NCI-H2171 (cell line): ENCODE results near the gene STAG1.
"Not testable (repeated sequence)": the region's sequence is repeated elsewhere in the genome, so short reads cannot be mapped to it uniquely, and the experiment has no call there.

Source experiments
- DNase-seq: peaks from one replicate; lab custom pipeline; 2025; lab: John Stamatoyannopoulos, UW

STAG1 gene

GRCh38 chr3:136396916-136397315 lies 355.3 kb downstream of the STAG1 start:
- no peak for DNase-seq

DNA sequence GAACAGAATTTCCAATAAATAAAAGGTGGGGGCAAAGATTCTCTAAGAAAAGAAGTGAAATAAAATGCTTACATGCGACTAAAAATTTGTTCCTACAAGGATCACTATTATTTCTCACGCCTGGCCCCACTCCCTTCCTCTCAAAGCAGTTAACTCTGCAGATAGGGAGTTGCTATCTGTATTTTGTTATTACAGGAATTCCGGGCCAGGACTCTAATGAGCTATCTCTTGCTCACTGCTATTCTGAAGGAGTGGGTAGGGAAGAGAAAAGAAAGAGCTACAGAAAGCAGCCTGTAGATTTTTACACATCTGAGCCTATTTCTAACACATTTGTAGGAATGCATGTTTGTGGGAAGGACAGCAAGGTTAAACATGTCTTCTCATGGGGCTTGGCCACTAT lies 361.6 kb downstream of the STAG1 start:
- no peak for DNase-seq

DNA sequence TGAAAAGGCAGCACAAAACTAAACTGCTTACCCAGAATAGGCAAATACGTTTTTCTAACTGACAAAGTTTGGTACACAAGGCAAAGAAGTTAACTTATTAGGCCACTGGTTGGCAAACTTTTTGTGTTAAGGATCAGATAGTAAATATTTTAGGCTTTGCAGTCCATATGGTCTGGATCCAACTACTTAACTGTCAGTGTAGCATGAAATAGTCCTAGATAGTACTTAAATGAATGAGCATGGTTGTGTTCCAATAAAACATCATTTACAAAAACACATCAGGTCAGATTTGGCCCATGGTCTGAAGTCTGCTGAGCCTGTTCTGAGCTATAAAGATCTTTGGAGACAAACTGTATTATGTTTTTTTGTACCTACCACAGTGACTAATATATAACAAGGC lies 365.1 kb downstream of the STAG1 start:
- DNase-seq: no peak

GRCh38 chr3:136385457-136385856 lies 366.7 kb downstream of the STAG1 start:
- no peak for DNase-seq

- no peak for DNase-seq
Observed at GRCh38 chr3:136381051-136381450, 371.1 kb downstream of the STAG1 start.

DNA sequence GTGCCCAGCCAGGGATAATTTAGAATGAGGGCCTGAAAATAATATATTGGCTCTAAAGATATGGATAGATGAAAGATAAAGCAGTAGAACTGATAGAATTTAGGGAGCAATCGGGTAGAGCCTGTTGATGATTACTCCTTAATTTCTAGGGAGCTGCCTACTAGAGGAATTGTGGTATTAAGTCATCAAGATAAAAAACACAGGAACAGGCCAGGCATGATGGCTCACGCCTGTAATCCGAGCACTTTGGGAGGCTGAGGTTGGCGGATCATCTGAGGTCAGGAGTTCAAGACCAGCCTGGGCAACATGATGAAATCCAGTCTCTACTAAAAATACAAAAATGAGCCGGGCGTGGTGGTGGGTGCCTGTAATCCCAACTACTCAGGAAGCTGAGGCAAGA lies 371.6 kb downstream of the STAG1 start:
- no peak for DNase-seq

- DNase-seq: no peak
Observed at GRCh38 chr3:136378011-136378410, 374.2 kb downstream of the STAG1 start.

- no peak for DNase-seq
Observed at GRCh38 chr3:136377508-136377907, 374.7 kb downstream of the STAG1 start.

- not testable (repeated sequence) for DNase-seq
Observed at GRCh38 chr3:136375800-136376199, 376.4 kb downstream of the STAG1 start.

GRCh38 chr3:136366289-136366688 lies 385.9 kb downstream of the STAG1 start:
- peak; percentile 15 for DNase-seq

- DNase-seq: no peak
Observed at GRCh38 chr3:136353461-136353860, 398.7 kb downstream of the STAG1 start.

- no peak for DNase-seq
Observed at GRCh38 chr3:136351905-136352304, 400.3 kb downstream of the STAG1 start.

DNA sequence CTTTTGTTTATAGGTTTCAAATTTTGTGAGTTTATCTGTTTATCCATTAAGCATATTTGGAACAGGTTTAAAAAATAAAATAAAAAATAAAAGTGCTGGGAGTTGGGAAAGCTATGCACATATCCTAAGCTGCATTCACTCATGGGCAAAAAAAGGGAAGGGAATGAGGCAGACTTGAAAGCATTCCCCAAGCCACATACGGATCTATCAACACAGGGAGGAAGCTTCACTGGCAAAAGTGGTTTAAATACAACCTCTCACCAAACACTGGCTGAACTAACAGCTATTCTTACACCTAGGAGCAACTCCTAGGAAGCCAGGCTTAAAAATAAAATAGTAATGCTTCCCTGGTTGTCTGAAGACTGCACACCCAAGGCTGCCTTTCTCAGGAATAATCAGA lies 400.8 kb downstream of the STAG1 start:
- DNase-seq: no peak

DNA sequence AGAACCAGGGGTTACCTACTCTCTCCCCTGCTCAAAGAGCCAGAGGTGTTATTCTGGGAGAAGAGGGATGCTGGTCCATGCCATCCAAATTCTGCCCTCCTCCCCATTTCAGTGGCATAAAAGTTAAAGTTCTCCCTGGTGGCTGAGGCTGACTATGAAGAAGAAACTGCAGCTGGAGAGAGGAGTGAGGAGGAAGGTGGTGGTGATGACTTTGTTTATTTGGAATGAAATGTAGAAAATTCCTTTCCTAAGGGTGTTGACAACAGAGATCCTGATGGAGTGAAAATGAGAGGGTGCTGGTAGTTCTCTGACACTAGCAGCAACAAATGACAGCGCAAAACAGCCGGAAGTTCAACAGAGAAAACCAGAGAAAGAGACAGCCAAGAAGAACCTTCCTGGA lies 401.6 kb downstream of the STAG1 start:
- no peak for DNase-seq

DNA sequence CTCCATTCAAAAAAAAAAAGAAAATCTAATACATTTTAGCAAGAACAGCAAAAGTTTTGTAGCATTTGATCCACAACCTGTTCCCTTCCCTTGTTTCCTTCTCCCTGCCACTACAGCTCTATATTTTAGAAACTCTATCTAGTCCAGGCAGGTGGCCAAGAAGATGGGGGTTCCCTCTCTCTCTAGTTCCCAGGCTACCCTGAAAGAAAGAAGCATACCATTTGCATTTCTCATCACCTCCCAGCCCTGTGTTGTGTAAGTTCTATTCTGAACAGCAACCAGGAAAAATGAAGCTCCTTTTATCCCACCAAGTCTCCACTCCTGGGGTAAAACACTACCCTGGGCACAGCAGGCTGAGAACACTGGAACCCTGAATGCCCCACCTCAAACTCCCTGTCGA lies 402.0 kb downstream of the STAG1 start:
- no peak for DNase-seq

GRCh38 chr3:136346486-136346885 lies 405.7 kb downstream of the STAG1 start:
- DNase-seq: no peak

DNA sequence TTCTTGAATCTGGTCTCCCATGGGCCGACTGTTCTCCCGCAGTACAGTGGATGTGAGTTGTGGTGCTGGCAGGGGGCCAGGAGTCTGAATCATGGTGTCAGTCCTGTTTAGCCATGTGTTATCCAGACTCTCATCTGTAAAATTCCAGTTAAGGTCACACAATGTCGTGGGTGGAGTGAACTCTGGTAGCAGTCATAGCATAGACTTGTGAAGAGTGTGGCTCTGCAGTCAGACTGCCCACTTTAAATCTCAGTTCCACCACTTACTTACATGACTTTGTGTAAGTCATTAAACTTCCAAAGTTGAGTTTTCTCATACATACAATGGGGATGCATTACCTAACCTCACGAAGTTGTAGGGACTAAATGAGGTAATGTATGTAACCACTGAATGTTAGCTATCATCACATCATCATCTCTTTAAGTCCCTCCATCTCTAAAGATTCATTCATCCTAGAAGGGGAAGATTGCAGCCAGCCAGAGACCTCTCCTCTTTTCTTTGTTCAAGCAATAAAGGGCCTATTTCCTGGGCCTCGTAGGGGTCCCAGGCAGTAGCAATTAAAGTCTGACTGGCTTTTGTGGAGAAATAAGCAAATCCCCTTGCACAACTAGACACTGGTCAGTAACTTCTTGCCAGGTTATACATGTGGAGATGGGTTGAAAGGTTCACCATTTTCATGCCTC lies 408.2 kb downstream of the STAG1 start:
- no peak for DNase-seq

- no peak for DNase-seq
Observed at GRCh38 chr3:136343446-136343845, 408.7 kb downstream of the STAG1 start.

DNA sequence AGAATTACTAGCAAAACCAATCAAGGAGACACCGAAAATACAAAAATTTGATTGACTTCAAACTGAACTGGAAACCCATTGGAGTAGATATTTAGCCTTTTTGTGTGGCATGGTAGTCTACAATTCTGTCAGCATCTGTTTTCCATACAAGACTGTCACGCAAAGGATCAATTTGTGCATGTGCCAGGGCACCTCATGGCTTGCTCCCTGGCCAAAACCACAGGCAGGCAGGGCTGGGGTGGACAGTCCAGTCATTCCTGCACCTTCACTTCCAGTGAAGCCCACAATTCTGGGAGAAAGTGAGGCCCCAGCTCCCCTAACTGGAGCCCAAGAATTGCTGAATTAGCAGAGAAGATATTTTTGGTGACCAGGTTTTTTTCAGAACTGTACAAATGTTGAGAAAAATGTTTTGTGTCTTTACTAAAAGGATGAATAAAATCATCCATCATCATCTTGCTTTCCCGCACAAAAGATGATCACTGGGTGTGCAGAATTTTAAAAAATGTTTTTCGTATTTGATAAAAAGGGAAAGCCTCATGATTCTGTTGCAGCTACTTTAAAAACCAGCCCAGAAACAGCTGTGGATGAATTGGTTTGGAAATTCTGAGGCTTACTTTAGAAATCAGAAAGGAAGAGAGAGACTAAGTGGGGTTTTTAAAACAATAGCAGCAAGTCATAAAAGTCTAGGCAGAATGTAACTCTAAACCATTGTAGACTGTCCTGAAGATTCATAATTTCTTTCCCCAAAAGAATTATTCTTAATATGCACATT lies 415.7 kb downstream of the STAG1 start:
- DNase-seq: no peak

DNA sequence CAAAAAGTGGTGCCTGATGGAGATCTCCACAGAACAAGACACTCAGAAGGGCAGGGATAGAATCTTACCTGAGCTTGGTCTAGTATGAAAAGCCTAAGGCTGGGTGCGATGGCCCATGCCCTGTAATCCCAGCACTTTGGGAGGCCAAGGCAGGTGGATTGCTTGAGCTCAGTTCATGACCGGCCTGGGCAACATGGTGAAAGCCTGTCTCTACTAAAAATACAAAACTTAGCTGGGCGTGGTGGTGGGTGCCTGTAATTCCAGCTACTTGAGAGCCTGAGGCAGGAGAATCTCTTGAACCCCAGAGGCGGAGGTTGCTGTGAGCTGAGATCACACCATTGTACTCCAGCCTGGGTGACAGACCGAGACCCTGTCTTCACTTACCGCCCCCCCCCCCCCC lies 417.5 kb downstream of the STAG1 start:
- not testable (repeated sequence) for DNase-seq

GRCh38 chr3:136334209-136334608 lies 418.0 kb downstream of the STAG1 start:
- DNase-seq: no peak

DNA sequence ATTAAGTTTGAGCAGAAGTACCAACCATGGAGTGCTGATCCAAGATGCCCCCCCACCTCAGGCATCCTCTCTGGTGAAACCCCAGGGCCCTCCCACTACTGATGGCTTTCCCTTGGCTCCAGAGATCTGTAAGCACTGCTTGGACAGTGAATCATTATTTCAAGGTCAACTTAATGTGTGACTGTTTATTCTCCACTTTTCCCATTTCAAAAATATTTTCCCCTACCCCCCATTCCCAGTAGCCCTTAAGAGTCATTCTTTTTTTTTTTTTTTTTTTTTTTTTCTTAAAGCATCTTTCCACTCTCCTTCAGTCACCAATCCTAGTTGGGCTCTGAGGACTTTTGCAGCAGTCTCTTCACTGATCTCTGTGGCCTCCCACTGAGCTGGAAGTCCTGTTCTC lies 419.4 kb downstream of the STAG1 start:
- no peak for DNase-seq

DNA sequence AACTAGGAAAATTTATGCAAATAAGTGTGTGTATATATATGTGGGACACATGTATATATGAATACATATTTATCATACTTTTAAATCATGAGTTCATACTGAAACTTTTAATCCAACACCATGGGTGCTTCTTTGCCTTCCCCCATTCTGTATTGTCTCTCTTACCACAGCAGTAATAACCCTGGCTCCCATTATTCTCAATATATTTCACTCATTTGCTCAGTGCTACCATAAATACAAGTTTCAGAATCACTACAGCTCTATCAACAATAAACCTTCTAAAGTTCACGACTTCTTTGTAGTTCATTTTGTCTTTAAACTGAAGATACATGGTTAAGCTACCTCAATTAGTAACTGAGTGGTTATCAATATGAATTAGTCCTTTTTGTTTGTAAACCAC lies 419.9 kb downstream of the STAG1 start:
- DNase-seq: no peak

- no peak for DNase-seq
Observed at GRCh38 chr3:136330900-136331299, 421.3 kb downstream of the STAG1 start.
